Measurements from ENCODE around the gene TTR.

The TTR gene

GRCh38 chr18:31617031-31617717, 25.5 kb downstream of the TTR start:
- DNase-seq, result no peak

GRCh38 chr18:31618801-31619200, 27.1 kb downstream of the TTR start:
- DNase-seq, result no peak

GRCh38 chr18:31619291-31619690, 27.6 kb downstream of the TTR start:
- no peak for DNase-seq

- DNase-seq, result no peak
Observed at GRCh38 chr18:31624892-31625640, 33.4 kb downstream of the TTR start.

- DNase-seq, result no peak
Observed at GRCh38 chr18:31626409-31626808, 34.7 kb downstream of the TTR start.

- no peak for DNase-seq
Observed at GRCh38 chr18:31630549-31630948, 38.9 kb downstream of the TTR start.

- DNase-seq, result no peak
Observed at GRCh38 chr18:31631526-31631925, 39.8 kb downstream of the TTR start.

GRCh38 chr18:31632356-31632755, 40.7 kb downstream of the TTR start:
- DNase-seq, result no peak

- no peak for DNase-seq
Observed at GRCh38 chr18:31633392-31634330, 42.0 kb downstream of the TTR start.

- no peak for DNase-seq
Observed at GRCh38 chr18:31634331-31634713, 42.6 kb downstream of the TTR start.

- no peak for DNase-seq
Observed at GRCh38 chr18:31636387-31636786, 44.7 kb downstream of the TTR start.

GRCh38 chr18:31637445-31637844, 45.8 kb downstream of the TTR start:
- no peak for DNase-seq

GRCh38 chr18:31643003-31643402, 51.3 kb downstream of the TTR start:
- no peak for DNase-seq

GRCh38 chr18:31645411-31645810, 53.7 kb downstream of the TTR start:
- DNase-seq, result no peak

GRCh38 chr18:31646332-31647126, 54.9 kb downstream of the TTR start:
- DNase-seq, result no peak

- DNase-seq, result no peak
Observed at GRCh38 chr18:31647127-31647753, 55.6 kb downstream of the TTR start.
